Measurements from ENCODE around the gene FBN1. TPM values are rescaled to one million over a fixed set of nuclear protein-coding genes. Genes with fewer than 3 reads are reported as not detected.

The FBN1 gene
- total and polyA plus RNA-seq, 8 donors, result 83.1 to 144 (median 94.0) TPM

GRCh38 chr15:48540756-48541155 lies 104.8 kb downstream of the FBN1 start:
- no peak for DNase-seq
- Histone ChIP-seq H3K27me3 (no peaks in the 10 kb centered on the region), H3K4me3 (no peak overlapping the region), H3K36me3 (no peaks in the 10 kb centered on the region), H3K27ac (no peak overlapping the region), H3K4me1 (peaks cover 0 to 4% of the 10 kb centered on the region in 2 donors), H3K9me3 (no peaks in the 10 kb centered on the region)
- intact Hi-C loops (cut with DNase I), result no loop called here
- TF ChIP-seq, protein P1, sequence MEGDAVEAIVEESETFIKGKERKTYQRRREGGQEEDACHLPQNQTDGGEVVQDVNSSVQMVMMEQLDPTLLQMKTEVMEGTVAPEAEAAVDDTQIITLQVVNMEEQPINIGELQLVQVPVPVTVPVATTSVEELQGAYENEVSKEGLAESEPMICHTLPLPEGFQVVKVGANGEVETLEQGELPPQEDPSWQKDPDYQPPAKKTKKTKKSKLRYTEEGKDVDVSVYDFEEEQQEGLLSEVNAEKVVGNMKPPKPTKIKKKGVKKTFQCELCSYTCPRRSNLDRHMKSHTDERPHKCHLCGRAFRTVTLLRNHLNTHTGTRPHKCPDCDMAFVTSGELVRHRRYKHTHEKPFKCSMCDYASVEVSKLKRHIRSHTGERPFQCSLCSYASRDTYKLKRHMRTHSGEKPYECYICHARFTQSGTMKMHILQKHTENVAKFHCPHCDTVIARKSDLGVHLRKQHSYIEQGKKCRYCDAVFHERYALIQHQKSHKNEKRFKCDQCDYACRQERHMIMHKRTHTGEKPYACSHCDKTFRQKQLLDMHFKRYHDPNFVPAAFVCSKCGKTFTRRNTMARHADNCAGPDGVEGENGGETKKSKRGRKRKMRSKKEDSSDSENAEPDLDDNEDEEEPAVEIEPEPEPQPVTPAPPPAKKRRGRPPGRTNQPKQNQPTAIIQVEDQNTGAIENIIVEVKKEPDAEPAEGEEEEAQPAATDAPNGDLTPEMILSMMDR (IDR thresholded peaks at IDR 0.05), result no peak
- no peak for ATAC-seq

GRCh38 chr15:48538941-48539340 lies 106.6 kb downstream of the FBN1 start:
- intact Hi-C loops (cut with DNase I), result no loop called here
- H3K27ac ChIP-seq, result no peak overlapping the region
- no peak for ATAC-seq
- H3K36me3 ChIP-seq, result no peaks in the 10 kb centered on the region
- TF ChIP-seq, protein P1 (IDR thresholded peaks at IDR 0.05), result no peak
- H3K27me3 ChIP-seq, result no peaks in the 10 kb centered on the region
- DNase-seq, result no peak
- peaks cover 0 to 7% of the 10 kb centered on the region in 2 donors for H3K4me1 ChIP-seq
- H3K9me3 ChIP-seq, result no peaks in the 10 kb centered on the region
- H3K4me3 ChIP-seq, result no peak overlapping the region

DNA sequence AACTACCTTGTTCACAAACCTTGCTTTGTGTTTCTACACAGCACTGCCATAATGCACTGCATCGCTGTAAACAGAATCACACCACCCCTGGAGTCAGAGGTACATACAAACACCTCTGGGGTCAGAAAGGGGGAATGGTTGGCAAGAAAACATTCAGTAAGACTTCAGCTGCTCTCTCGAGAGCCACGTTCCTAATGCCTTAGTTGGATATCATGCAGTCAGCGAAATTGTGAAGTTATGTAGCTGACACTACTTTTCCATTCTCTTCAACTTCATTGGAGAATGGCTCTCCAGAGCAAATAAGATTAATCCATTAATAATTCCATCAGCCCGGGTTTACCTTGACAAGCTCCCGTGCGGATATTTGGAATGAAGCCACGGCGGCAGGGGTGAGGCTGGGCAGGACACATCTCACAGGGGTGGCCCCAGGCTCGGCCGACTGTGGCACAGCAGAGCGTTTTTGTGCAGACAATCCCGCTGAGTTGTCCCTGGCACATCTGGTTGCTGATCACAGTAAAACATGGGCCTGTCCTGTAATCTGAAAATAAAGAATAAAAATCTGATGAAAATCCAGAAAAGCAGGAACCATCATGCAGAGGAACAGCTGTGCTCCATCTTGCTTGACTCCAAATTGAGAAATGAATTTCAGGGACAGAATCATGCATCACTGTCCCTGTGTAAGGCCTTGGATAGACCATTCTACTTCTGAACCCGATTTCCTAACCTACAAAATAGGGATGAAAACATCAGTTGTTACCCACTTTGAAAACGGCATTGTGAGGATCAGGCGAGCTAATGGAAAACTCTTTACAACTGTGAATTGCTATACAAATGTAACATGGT lies 108.0 kb downstream of the FBN1 start:
- intact Hi-C loops (cut with DNase I), result no loop called here

GRCh38 chr15:48536681-48537091 lies 108.8 kb downstream of the FBN1 start:
- no peaks in the 10 kb centered on the region for H3K9me3 ChIP-seq
- peaks cover 0 to 6% of the 10 kb centered on the region in 2 donors for H3K4me1 ChIP-seq
- H3K27ac ChIP-seq, result peak overlapping the region in 1 of 2 donors; percentile 50
- DNase-seq (peak in 2 of 4 donors; percentile 51 to 68), ATAC-seq (peak; percentile 51)
- no peak overlapping the region for H3K4me3 ChIP-seq
- no peaks in the 10 kb centered on the region for H3K36me3 ChIP-seq
- TF ChIP-seq, protein P1 (IDR thresholded peaks at IDR 0.05), result no peak
- intact Hi-C loops (cut with DNase I), result no loop called here
- H3K27me3 ChIP-seq, result no peaks in the 10 kb centered on the region

More for the DNA sequence above, 108.0 kb downstream of the FBN1 start:
- Histone ChIP-seq H3K27ac (peak overlapping the region in 1 of 2 donors; percentile 50), H3K4me1 (peaks cover 0 to 10% of the 10 kb centered on the region in 2 donors), H3K27me3 (no peaks in the 10 kb centered on the region), H3K9me3 (no peaks in the 10 kb centered on the region), H3K4me3 (no peak overlapping the region), H3K36me3 (no peaks in the 10 kb centered on the region)
- ATAC-seq, result peak; percentile 29
- TF ChIP-seq, protein P1 (IDR thresholded peaks at IDR 0.05), result no peak
- DNase-seq, result peak in 1 of 4 donors; percentile 29

GRCh38 chr15:48533982-48534381 lies 111.5 kb downstream of the FBN1 start:
- DNase-seq (no peak), ATAC-seq (no peak)
- intact Hi-C loops (cut with DNase I), result no loop called here
- Histone ChIP-seq H3K4me3 (no peak overlapping the region), H3K4me1 (peaks cover 0 to 6% of the 10 kb centered on the region in 2 donors), H3K36me3 (no peaks in the 10 kb centered on the region), H3K27me3 (no peaks in the 10 kb centered on the region), H3K27ac (no peak overlapping the region), H3K9me3 (no peaks in the 10 kb centered on the region)
- TF ChIP-seq, protein P1 (IDR thresholded peaks at IDR 0.05), result no peak
